ENCODE results near the gene LILRA2.
"Not testable (repeated sequence)": the region's sequence is repeated elsewhere in the genome, so short reads cannot be mapped to it uniquely, and the experiment has no call there.

DNA sequence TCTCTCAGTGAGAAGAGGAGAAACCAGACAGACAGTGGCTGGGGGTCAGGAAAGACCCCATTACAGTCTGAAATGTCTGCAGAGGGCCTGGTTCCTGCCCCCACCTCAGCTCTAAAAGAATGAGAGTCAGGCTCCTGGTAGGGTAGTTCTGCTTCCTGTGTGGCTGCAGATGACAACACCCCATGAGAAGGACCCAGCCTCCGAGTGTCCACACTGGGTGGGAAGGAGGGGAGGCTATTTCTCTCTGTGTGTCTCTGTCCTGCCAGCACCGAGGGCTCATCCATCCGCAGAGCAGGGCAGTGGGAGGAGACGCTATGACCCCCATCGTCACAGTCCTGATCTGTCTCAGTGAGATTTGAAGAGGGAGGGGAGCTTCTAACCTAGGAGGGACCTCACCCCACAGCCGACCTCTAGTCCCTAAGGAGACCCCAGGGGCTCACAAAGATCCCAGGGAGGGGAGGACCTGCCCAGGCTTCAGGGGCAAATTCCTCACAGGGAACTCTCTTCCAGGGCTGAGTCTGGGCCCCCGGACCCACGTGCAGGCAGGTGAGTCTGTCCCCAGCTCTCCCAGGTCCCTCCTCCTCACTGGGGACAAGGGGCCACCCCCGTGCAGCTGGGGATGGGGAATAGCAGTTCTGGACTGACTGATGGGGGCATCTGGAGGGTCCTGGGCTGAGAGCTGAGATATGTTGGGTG lies 20.5 kb downstream of the LILRA2 start:
- TF ChIP-seq, protein P1, sequence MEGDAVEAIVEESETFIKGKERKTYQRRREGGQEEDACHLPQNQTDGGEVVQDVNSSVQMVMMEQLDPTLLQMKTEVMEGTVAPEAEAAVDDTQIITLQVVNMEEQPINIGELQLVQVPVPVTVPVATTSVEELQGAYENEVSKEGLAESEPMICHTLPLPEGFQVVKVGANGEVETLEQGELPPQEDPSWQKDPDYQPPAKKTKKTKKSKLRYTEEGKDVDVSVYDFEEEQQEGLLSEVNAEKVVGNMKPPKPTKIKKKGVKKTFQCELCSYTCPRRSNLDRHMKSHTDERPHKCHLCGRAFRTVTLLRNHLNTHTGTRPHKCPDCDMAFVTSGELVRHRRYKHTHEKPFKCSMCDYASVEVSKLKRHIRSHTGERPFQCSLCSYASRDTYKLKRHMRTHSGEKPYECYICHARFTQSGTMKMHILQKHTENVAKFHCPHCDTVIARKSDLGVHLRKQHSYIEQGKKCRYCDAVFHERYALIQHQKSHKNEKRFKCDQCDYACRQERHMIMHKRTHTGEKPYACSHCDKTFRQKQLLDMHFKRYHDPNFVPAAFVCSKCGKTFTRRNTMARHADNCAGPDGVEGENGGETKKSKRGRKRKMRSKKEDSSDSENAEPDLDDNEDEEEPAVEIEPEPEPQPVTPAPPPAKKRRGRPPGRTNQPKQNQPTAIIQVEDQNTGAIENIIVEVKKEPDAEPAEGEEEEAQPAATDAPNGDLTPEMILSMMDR (IDR thresholded peaks at IDR 0.05) = not testable (repeated sequence)
- TF ChIP-seq ZFX (IDR thresholded peaks at IDR 0.05; ENCODE audit: borderline replicate concordance) = not testable (repeated sequence)

Data from 22Rv1 (cell line).